ENCODE data around the gene ATP8A2.

The ATP8A2 gene

DNA sequence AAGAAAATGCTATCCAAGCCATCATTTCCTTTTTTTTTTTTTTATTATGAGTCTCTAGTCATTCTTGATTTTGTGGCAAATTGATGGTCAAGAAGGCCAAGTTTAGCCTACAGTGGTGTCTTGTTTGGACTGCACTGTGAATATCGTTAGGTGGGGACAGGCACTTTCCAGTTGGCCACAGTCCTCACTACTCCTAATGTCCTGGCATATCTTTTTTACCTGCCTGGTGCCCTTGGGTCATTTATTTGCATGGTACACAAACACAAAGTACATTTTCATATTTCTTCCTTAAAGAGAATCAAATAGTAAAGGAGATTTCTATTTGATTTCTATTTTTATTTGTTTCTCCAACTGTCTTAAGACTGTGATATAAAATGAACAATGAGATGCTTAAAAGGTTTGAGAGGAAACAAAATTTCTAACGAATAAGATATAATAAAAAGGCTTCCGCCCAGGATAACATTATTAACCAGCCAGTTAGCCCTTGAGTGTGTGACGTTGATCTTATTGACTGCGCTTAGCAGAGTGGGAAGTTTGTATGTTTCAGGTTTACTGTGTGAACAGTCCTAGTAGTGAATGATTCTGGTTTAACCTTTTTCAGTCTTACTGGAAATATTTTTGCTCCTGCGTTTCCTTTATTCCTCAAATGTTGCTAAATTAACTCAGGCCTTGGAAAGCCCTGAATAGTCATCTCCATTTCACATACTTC, 312.0 kb downstream of the ATP8A2 start:
- Histone ChIP-seq H3K9ac (ENCODE audit: low read depth, low read length) (no peak overlapping the region), H3K9me3 (ENCODE audit: insufficient read depth, low read depth, low read length) (no peaks in the 10 kb centered on the region), H3K4me1 (ENCODE audit: insufficient read depth, low read length) (no peaks in the 10 kb centered on the region), H3K27me3 (ENCODE audit: insufficient read depth, low read length) (no peaks in the 10 kb centered on the region), H3K36me3 (ENCODE audit: insufficient read depth, low read length) (no peaks in the 10 kb centered on the region), H3K4me3 (ENCODE audit: low read length) (no peak overlapping the region), H3K27ac (ENCODE audit: low read depth, low read length) (no peak overlapping the region)
- 94% methylated on average over 6 of the region's 6 CpGs for WGBS

DNA sequence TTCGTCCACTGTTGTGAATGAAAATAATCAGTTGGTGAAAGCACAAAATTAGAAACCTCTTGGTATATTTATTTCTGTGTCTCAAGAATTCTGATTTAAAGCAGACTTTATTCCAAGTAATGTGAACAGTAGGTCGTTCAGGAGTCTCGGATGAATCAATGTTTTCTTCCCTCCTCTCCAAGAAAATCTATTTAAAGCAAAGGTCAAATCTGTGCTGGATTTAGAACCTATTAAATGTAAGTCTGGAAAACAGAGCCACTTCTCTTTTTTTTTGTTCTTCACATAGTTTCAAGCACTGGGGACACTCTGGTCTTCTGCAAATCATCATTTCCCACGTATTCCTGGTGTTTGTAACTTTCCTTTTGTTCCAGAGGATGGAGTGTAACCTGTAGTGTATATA, 312.7 kb downstream of the ATP8A2 start:
- Histone ChIP-seq H3K27ac (ENCODE audit: low read depth, low read length) (no peak overlapping the region), H3K9me3 (ENCODE audit: insufficient read depth, low read depth, low read length) (no peaks in the 10 kb centered on the region), H3K4me1 (ENCODE audit: insufficient read depth, low read length) (no peaks in the 10 kb centered on the region), H3K36me3 (ENCODE audit: insufficient read depth, low read length) (no peaks in the 10 kb centered on the region), H3K9ac (ENCODE audit: low read depth, low read length) (no peak overlapping the region), H3K27me3 (ENCODE audit: insufficient read depth, low read length) (no peaks in the 10 kb centered on the region), H3K4me3 (ENCODE audit: low read length) (no peak overlapping the region)
- WGBS, result 99% methylated on average over 4 of the region's 4 CpGs

- Histone ChIP-seq H3K9ac (ENCODE audit: low read depth, low read length) (no peak overlapping the region), H3K36me3 (ENCODE audit: insufficient read depth, low read length) (no peaks in the 10 kb centered on the region), H3K4me1 (ENCODE audit: insufficient read depth, low read length) (peaks cover 5% of the 10 kb centered on the region; the same call in 1 of the 2 replicates), H3K27me3 (ENCODE audit: insufficient read depth, low read length) (no peaks in the 10 kb centered on the region), H3K4me3 (ENCODE audit: low read length) (no peak overlapping the region), H3K9me3 (ENCODE audit: insufficient read depth, low read depth, low read length) (no peaks in the 10 kb centered on the region), H3K27ac (ENCODE audit: low read depth, low read length) (no peak overlapping the region)
- WGBS, result 94% methylated on average over 9 of the region's 9 CpGs
Observed at GRCh38 chr13:25686831-25687470, 315.2 kb downstream of the ATP8A2 start.

DNA sequence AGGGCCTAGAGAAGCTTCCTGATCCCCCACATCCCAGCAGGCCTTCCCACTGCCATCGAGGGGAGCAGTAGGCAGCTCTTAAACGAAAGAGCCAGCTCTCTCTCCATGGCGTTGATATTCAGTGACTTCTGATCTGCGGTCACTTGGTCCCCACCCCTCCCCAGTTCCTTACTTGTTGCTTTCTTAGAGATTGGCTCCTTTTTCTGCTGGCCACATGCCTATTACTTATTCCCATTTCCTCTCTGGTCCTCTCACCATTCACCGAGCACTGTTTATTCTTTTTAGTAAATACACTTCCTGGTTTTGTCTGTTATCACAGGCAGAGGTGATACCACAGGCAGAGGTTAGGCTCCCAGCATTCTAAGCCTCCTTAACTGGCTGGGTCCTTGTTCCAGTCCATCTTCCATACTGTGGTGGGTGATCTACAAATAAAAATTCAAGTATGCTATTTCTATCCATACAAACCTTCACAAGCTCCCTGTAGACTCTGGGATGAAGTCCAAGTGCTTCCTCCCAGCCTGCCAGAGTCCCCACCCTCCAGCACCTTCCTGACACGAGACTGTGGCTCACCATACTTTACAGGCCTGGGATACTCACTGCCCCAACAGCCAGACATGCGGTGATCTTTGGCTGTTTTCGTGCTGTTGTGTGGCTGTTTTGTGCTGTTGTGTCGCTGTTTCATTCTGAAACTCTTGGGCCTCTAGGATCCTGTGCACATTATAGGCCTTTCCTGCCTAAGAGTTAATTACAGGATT, 315.9 kb downstream of the ATP8A2 start:
- Histone ChIP-seq H3K4me3 (ENCODE audit: low read length) (no peak overlapping the region), H3K9me3 (ENCODE audit: insufficient read depth, low read depth, low read length) (no peaks in the 10 kb centered on the region), H3K9ac (ENCODE audit: low read depth, low read length) (no peak overlapping the region), H3K4me1 (ENCODE audit: insufficient read depth, low read length) (peaks cover 7% of the 10 kb centered on the region; the same call in 1 of the 2 replicates), H3K27ac (ENCODE audit: low read depth, low read length) (no peak overlapping the region), H3K27me3 (ENCODE audit: insufficient read depth, low read length) (no peaks in the 10 kb centered on the region), H3K36me3 (ENCODE audit: insufficient read depth, low read length) (no peaks in the 10 kb centered on the region)
- WGBS, result 85% methylated on average over 9 of the region's 9 CpGs

DNA sequence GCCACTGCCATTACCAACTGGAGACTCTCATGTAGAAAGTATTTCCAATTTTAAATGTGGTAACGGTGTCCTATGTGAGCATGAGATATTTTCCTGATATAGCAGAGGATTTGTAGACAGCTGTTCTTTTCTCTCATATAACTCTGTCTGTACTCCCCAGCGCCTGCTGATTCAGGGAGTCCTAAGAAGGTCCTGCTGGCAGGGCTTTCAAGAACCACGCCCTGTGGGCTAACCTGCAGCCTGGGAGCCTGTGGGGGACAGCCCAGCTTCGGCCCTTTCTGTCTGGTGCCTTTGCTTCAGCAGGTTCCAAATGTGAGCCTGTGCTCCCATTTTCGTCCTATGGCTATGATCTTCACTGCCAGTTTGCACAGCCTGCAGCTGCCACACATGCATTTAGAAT, 316.8 kb downstream of the ATP8A2 start:
- H3K27me3 ChIP-seq (ENCODE audit: insufficient read depth, low read length), result no peaks in the 10 kb centered on the region
- WGBS, result 91% methylated on average over 5 of the region's 5 CpGs

DNA sequence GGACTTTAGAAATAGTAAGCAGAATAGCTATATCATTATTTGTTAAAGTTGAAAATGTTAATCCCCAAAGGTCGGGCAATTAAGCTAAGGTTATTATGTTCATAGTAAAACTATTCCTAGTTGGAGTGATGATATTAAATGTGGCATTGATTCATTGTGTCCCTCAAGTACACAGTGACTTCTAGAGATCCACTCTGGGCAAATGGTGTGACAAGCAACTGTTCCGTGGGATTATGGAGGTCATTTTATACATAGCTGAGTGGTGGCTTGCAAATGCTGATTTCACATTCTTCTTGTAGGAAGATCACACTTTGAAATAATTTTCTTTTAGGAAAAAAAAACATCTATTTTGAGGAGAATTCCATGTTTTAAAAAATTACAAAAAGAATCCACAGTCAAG, 317.8 kb downstream of the ATP8A2 start:
- H3K9me3 ChIP-seq (ENCODE audit: insufficient read depth, low read depth, low read length), result no peaks in the 10 kb centered on the region
- H3K4me3 ChIP-seq (ENCODE audit: low read length), result no peak overlapping the region
- H3K27ac ChIP-seq (ENCODE audit: low read depth, low read length), result no peak overlapping the region
- 97% methylated on average over 2 of the region's 2 CpGs for WGBS
- no peaks in the 10 kb centered on the region for H3K36me3 ChIP-seq (ENCODE audit: insufficient read depth, low read length)
- no peaks in the 10 kb centered on the region for H3K27me3 ChIP-seq (ENCODE audit: insufficient read depth, low read length)
- H3K4me1 ChIP-seq (ENCODE audit: insufficient read depth, low read length), result peaks cover 7% of the 10 kb centered on the region; the same call in 1 of the 2 replicates
- no peak overlapping the region for H3K9ac ChIP-seq (ENCODE audit: low read depth, low read length)

More for the DNA sequence above, 316.8 kb downstream of the ATP8A2 start:
- H3K36me3 ChIP-seq (ENCODE audit: insufficient read depth, low read length), result no peaks in the 10 kb centered on the region
- H3K4me1 ChIP-seq (ENCODE audit: insufficient read depth, low read length), result peaks cover 7% of the 10 kb centered on the region; the same call in 1 of the 2 replicates
- no peak overlapping the region for H3K27ac ChIP-seq (ENCODE audit: low read depth, low read length)
- no peaks in the 10 kb centered on the region for H3K9me3 ChIP-seq (ENCODE audit: insufficient read depth, low read depth, low read length)
- H3K9ac ChIP-seq (ENCODE audit: low read depth, low read length), result no peak overlapping the region
- no peak overlapping the region for H3K4me3 ChIP-seq (ENCODE audit: low read length)

DNA sequence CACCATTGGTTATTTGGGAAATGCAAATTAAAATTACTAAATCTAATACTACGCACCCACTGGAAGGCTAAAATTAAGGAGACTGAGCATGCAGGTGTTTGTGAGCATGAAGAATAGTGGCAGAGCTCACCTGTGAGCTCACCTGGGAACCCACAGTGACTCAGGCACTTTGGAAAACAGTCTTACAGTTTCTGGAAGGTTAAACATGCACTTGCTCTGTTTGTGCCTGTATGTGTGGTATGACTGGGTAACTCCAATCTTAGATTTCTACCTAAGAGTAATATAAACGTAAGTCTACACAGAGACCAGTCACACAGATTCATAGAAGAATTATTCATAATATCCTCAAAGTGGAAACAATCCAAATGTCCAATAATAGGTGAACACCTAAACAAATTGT, 318.8 kb downstream of the ATP8A2 start:
- Histone ChIP-seq H3K27ac (ENCODE audit: low read depth, low read length) (no peak overlapping the region), H3K27me3 (ENCODE audit: insufficient read depth, low read length) (no peaks in the 10 kb centered on the region), H3K4me3 (ENCODE audit: low read length) (no peak overlapping the region), H3K36me3 (ENCODE audit: insufficient read depth, low read length) (no peaks in the 10 kb centered on the region), H3K9ac (ENCODE audit: low read depth, low read length) (no peak overlapping the region), H3K9me3 (ENCODE audit: insufficient read depth, low read depth, low read length) (no peaks in the 10 kb centered on the region), H3K4me1 (ENCODE audit: insufficient read depth, low read length) (peaks cover 7% of the 10 kb centered on the region; the same call in 1 of the 2 replicates)
- WGBS, result 94% methylated on average over 2 of the region's 2 CpGs

GRCh38 chr13:25691654-25692053, 319.9 kb downstream of the ATP8A2 start:
- Histone ChIP-seq H3K27me3 (ENCODE audit: insufficient read depth, low read length) (no peaks in the 10 kb centered on the region), H3K36me3 (ENCODE audit: insufficient read depth, low read length) (no peaks in the 10 kb centered on the region), H3K9me3 (ENCODE audit: insufficient read depth, low read depth, low read length) (no peaks in the 10 kb centered on the region), H3K27ac (ENCODE audit: low read depth, low read length) (no peak overlapping the region), H3K4me1 (ENCODE audit: insufficient read depth, low read length) (peaks cover 7% of the 10 kb centered on the region; the same call in 1 of the 2 replicates), H3K9ac (ENCODE audit: low read depth, low read length) (no peak overlapping the region), H3K4me3 (ENCODE audit: low read length) (no peak overlapping the region)
- WGBS, result 93% methylated on average over 1 of the region's 2 CpGs

DNA sequence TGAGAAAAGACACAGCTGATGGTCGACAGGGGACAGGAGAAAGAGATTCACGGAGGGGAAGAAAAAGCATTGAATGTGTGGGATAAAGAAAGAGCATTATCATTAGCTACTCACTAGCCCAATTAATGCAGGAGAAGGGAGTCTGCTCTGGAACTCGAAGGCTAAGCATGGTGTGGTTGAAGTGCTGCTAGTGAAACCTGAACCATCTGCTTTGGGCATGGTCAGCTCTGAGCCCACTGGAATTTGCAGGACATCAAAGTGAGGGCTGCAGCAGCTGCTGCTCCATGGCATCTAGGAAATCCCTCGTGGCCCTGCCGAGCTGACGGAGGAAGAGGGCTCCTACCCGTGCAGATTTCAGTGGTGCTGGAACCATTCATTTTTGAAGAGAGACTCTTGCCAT, 320.3 kb downstream of the ATP8A2 start:
- no peaks in the 10 kb centered on the region for H3K9me3 ChIP-seq (ENCODE audit: insufficient read depth, low read depth, low read length)
- no peaks in the 10 kb centered on the region for H3K36me3 ChIP-seq (ENCODE audit: insufficient read depth, low read length)
- no peak overlapping the region for H3K9ac ChIP-seq (ENCODE audit: low read depth, low read length)
- peaks cover 7% of the 10 kb centered on the region; the same call in 1 of the 2 replicates for H3K4me1 ChIP-seq (ENCODE audit: insufficient read depth, low read length)
- 71% methylated on average over 6 of the region's 7 CpGs for WGBS
- no peaks in the 10 kb centered on the region for H3K27me3 ChIP-seq (ENCODE audit: insufficient read depth, low read length)
- H3K27ac ChIP-seq (ENCODE audit: low read depth, low read length), result no peak overlapping the region
- H3K4me3 ChIP-seq (ENCODE audit: low read length), result no peak overlapping the region

GRCh38 chr13:25699056-25699455, 327.3 kb downstream of the ATP8A2 start:
- Histone ChIP-seq H3K27ac (ENCODE audit: low read depth, low read length) (no peak overlapping the region), H3K9me3 (ENCODE audit: insufficient read depth, low read depth, low read length) (no peaks in the 10 kb centered on the region), H3K27me3 (ENCODE audit: insufficient read depth, low read length) (no peaks in the 10 kb centered on the region), H3K4me3 (ENCODE audit: low read length) (no peak overlapping the region), H3K4me1 (ENCODE audit: insufficient read depth, low read length) (no peaks in the 10 kb centered on the region), H3K36me3 (ENCODE audit: insufficient read depth, low read length) (no peaks in the 10 kb centered on the region), H3K9ac (ENCODE audit: low read depth, low read length) (no peak overlapping the region)
- 95% methylated on average over 9 of the region's 9 CpGs for WGBS

- 85% methylated on average over 2 of the region's 2 CpGs for WGBS
- H3K9me3 ChIP-seq (ENCODE audit: insufficient read depth, low read depth, low read length), result no peaks in the 10 kb centered on the region
- H3K4me1 ChIP-seq (ENCODE audit: insufficient read depth, low read length), result no peaks in the 10 kb centered on the region
- no peak overlapping the region for H3K4me3 ChIP-seq (ENCODE audit: low read length)
- no peaks in the 10 kb centered on the region for H3K27me3 ChIP-seq (ENCODE audit: insufficient read depth, low read length)
- H3K27ac ChIP-seq (ENCODE audit: low read depth, low read length), result no peak overlapping the region
- no peaks in the 10 kb centered on the region for H3K36me3 ChIP-seq (ENCODE audit: insufficient read depth, low read length)
- H3K9ac ChIP-seq (ENCODE audit: low read depth, low read length), result no peak overlapping the region
Observed at GRCh38 chr13:25699600-25699999, 327.8 kb downstream of the ATP8A2 start.
